Activated naive CD4-positive, alpha-beta T cell treated with anti-CD3 and anti-CD28 coated beads, Interleukin-2, amount 50 U/mL, for 72 hours (primary cell): ENCODE measurements around the gene COL27A1. TPM values are rescaled to one million over a fixed set of nuclear protein-coding genes. Genes with fewer than 3 reads are reported as not detected.

Experiments
- ATAC-seq, 2 donors: fragments of 150-1000 bp; cut with Tn5 transposase; 2 replicates each; pipeline ENCODE4 v1.10.0; 2021; ENCODE audit warnings: mild to moderate bottlenecking in 2 of 2, moderate library complexity in 2 of 2
- DNase-seq, 2 donors: peaks; one replicate each; pipeline ENCODE4 v3.0.0; 2021 to 2022; ENCODE audit warnings: low spot score in 2 of 2
- H3K27ac Mint-ChIP-seq, 2 donors: one replicate each; pipeline ENCODE4 v1.8.0; 2022; ENCODE audit warnings: mild to moderate bottlenecking in 2 of 2, mixed read lengths in 2 of 2
- H3K36me3 Mint-ChIP-seq, 2 donors: one replicate each; pipeline ENCODE4 v1.8.0; 2022; ENCODE audit warnings: mixed read lengths in 2 of 2
- H3K9me3 Mint-ChIP-seq, 2 donors: one replicate each; pipeline ENCODE4 v1.8.0; 2022; ENCODE audit warnings: mixed read lengths in 2 of 2
- total RNA-seq, 2 donors: library from RNA; stranded (reverse); gene quantifications; one replicate each; pipeline ENCODE4 v1.2.3, GENCODE V29; 2022

Gene COL27A1
- total RNA-seq, 2 donors from 2014 or later = 2.3 to 26.7 TPM

GRCh38 chr9:114235033-114235661, 79.8 kb downstream of the COL27A1 start:
- Mint-ChIP-seq H3K9me3 (no peaks in the 10 kb centered on the region), H3K36me3 (no peaks in the 10 kb centered on the region), H3K27ac (no peak overlapping the region)
- DNase-seq (no peak), ATAC-seq (peak in 1 of 2 donors; percentile 66)

GRCh38 chr9:114236391-114237138, 81.2 kb downstream of the COL27A1 start:
- H3K27ac Mint-ChIP-seq = no peak overlapping the region

GRCh38 chr9:114237247-114237646, 81.9 kb downstream of the COL27A1 start:
- ATAC-seq (no peak), DNase-seq (no peak)
- Mint-ChIP-seq H3K9me3 (no peaks in the 10 kb centered on the region), H3K36me3 (no peaks in the 10 kb centered on the region), H3K27ac (no peak overlapping the region)

More at GRCh38 chr9:114236391-114237138, 81.2 kb downstream of the COL27A1 start:
- Mint-ChIP-seq H3K9me3 (no peaks in the 10 kb centered on the region), H3K36me3 (no peaks in the 10 kb centered on the region)
- DNase-seq (no peak), ATAC-seq (no peak)

- no peaks in the 10 kb centered on the region for H3K36me3 Mint-ChIP-seq
- H3K27ac Mint-ChIP-seq = no peak overlapping the region
- DNase-seq (no peak), ATAC-seq (no peak)
- H3K9me3 Mint-ChIP-seq = no peaks in the 10 kb centered on the region
Measured at GRCh38 chr9:114237781-114238180, 82.4 kb downstream of the COL27A1 start.

GRCh38 chr9:114238472-114238871, 83.1 kb downstream of the COL27A1 start:
- ATAC-seq (no peak), DNase-seq (no peak)
- no peak overlapping the region for H3K27ac Mint-ChIP-seq
- no peaks in the 10 kb centered on the region for H3K9me3 Mint-ChIP-seq
- no peaks in the 10 kb centered on the region for H3K36me3 Mint-ChIP-seq

GRCh38 chr9:114238891-114239875, 83.8 kb downstream of the COL27A1 start:
- no peak for DNase-seq
- Mint-ChIP-seq H3K9me3 (no peaks in the 10 kb centered on the region), H3K27ac (no peak overlapping the region), H3K36me3 (no peaks in the 10 kb centered on the region)
- no peak for ATAC-seq

GRCh38 chr9:114240216-114240615, 84.9 kb downstream of the COL27A1 start:
- no peak overlapping the region for H3K27ac Mint-ChIP-seq
- no peaks in the 10 kb centered on the region for H3K36me3 Mint-ChIP-seq
- no peaks in the 10 kb centered on the region for H3K9me3 Mint-ChIP-seq
- ATAC-seq (no peak), DNase-seq (no peak)

GRCh38 chr9:114240647-114241558, 85.6 kb downstream of the COL27A1 start:
- ATAC-seq = no peak
- no peaks in the 10 kb centered on the region for H3K9me3 Mint-ChIP-seq
- H3K36me3 Mint-ChIP-seq = no peaks in the 10 kb centered on the region
- H3K27ac Mint-ChIP-seq = no peak overlapping the region
- no peak for DNase-seq

GRCh38 chr9:114242837-114243236, 87.5 kb downstream of the COL27A1 start:
- no peaks in the 10 kb centered on the region for H3K36me3 Mint-ChIP-seq
- DNase-seq (no peak), ATAC-seq (no peak)
- H3K9me3 Mint-ChIP-seq = no peaks in the 10 kb centered on the region
- no peak overlapping the region for H3K27ac Mint-ChIP-seq

- peak overlapping the region in 1 of 2 donors; percentile 65 for H3K27ac Mint-ChIP-seq
- ATAC-seq (no peak), DNase-seq (no peak)
- H3K36me3 Mint-ChIP-seq = no peaks in the 10 kb centered on the region
- no peaks in the 10 kb centered on the region for H3K9me3 Mint-ChIP-seq
Measured at GRCh38 chr9:114243240-114243639, 87.9 kb downstream of the COL27A1 start.

- Mint-ChIP-seq H3K27ac (no peak overlapping the region), H3K36me3 (no peaks in the 10 kb centered on the region), H3K9me3 (no peaks in the 10 kb centered on the region)
- DNase-seq (no peak), ATAC-seq (no peak)
Measured at GRCh38 chr9:114244570-114244969, 89.2 kb downstream of the COL27A1 start.

- no peak for DNase-seq
- Mint-ChIP-seq H3K27ac (no peak overlapping the region), H3K36me3 (no peaks in the 10 kb centered on the region), H3K9me3 (no peaks in the 10 kb centered on the region)
- ATAC-seq = no peak
Measured at GRCh38 chr9:114246558-114246957, 91.2 kb downstream of the COL27A1 start.

- DNase-seq (no peak), ATAC-seq (no peak)
- H3K9me3 Mint-ChIP-seq = no peaks in the 10 kb centered on the region
- H3K36me3 Mint-ChIP-seq = no peaks in the 10 kb centered on the region
- no peak overlapping the region for H3K27ac Mint-ChIP-seq
Measured at GRCh38 chr9:114247077-114247476, 91.7 kb downstream of the COL27A1 start.

GRCh38 chr9:114247491-114247890, 92.2 kb downstream of the COL27A1 start:
- ATAC-seq = no peak

GRCh38 chr9:114248299-114248707, 93.0 kb downstream of the COL27A1 start:
- DNase-seq = no peak
- ATAC-seq = no peak
- Mint-ChIP-seq H3K9me3 (no peaks in the 10 kb centered on the region), H3K36me3 (no peaks in the 10 kb centered on the region), H3K27ac (no peak overlapping the region)

More at GRCh38 chr9:114247491-114247890, 92.2 kb downstream of the COL27A1 start:
- H3K36me3 Mint-ChIP-seq = no peaks in the 10 kb centered on the region
- no peaks in the 10 kb centered on the region for H3K9me3 Mint-ChIP-seq
- no peak for DNase-seq
- H3K27ac Mint-ChIP-seq = no peak overlapping the region
